GM12878 (cell line): Measurements from ENCODE around the gene IRF9. TPM values are rescaled to one million over a fixed set of nuclear protein-coding genes. Genes with fewer than 3 reads are reported as not detected.

Experiments used
- BCLAF1 ChIP-seq: fragments of 450-650 bp; IDR thresholded peaks from 2 replicates; pipeline ENCODE4 v1.6.1; 2017; ENCODE audit warnings: antibody characterized with exemption, mild to moderate bottlenecking, moderate library complexity
- CEBPB ChIP-seq, 2 experiments: fragments of 150-350 bp in 1 of 2; IDR thresholded peaks; 2 replicates each; pipeline ENCODE4 v1.6.1; 2012 to 2014; ENCODE audit warnings: low read depth in 2 of 2, low read length in 2 of 2, borderline replicate concordance in 1 of 2, inconsistent platforms in 1 of 2
- HDAC6 ChIP-seq: fragments of 200-600 bp; sonication (generic); IDR thresholded peaks from one replicate; pipeline ENCODE4 v1.8.0; 2017; ENCODE audit warnings: antibody characterized with exemption; ENCODE audit not compliant: unreplicated experiment
- KAT2A ChIP-seq: conservative IDR thresholded peaks from 2 replicates; pipeline ENCODE4 v1.6.1; 2011; ENCODE audit warnings: low read depth, low read length; ENCODE audit not compliant: control insufficient read depth
- ZBTB40 ChIP-seq: fragments of 450-650 bp; IDR thresholded peaks from 2 replicates; pipeline ENCODE4 v1.6.1; 2016; ENCODE audit warnings: mild to moderate bottlenecking, moderate library complexity, borderline replicate concordance
- polyA plus RNA-seq, 11 experiments: library from polyadenylated mRNA; depleted of rRNA in 4 of 11; unstranded in 6 of 11; stranded (reverse) in 5 of 11; fragments of >200 nt; fragmentation: Nextera tagmentation in 4 of 11; fragmentation: Illumina TruSeq in 1 of 11; extraction: Ambion mirVana in 4 of 11; extraction: Trizol in 1 of 11; gene quantifications; 1 replicate in 1 of 11; 2 replicates in 10 of 11; pipeline versions ENCODE4 v1.2.1 to v1.2.3, GENCODE V29; 2011 to 2016; ENCODE audit warnings: inconsistent platforms in 2 of 11, missing spikeins in 2 of 11, low read depth in 1 of 11
- total RNA-seq, 4 experiments: library from RNA; depleted of rRNA in 3 of 4; stranded (reverse); fragments of >200 nt in 3 of 4; fragmentation: Illumina TruSeq in 1 of 4; extraction: Trizol in 1 of 4; gene quantifications; 2 replicates each; pipeline versions ENCODE4 v1.2.1 to v1.2.3, GENCODE V29; 2013 to 2021

The IRF9 gene
- total and polyA plus RNA-seq, 10 of the 15 experiments (the other 5 are each of a cell fraction or from before 2014, with no cell fraction given): 47.6 to 234 (median 148) TPM

GRCh38 chr14:24184104-24184970, 23.3 kb downstream of the IRF9 start (continued):
- TF ChIP-seq BCLAF1 (no peak), HDAC6 (no peak), ZBTB40 (no peak), KAT2A (no peak), CEBPB (IDR thresholded peaks at IDR 0.05; ENCODE audit: borderline replicate concordance in 1 of 2, low read depth in 2 of 2, low read length in 2 of 2) (no peak)
